Breast epithelium (tissue), 4 donors: ENCODE measurements around the gene ADPGK. TPM values are rescaled to one million over a fixed set of nuclear protein-coding genes. Genes with fewer than 3 reads are reported as not detected.
"Not testable (repeated sequence)": the region's sequence is repeated elsewhere in the genome, so short reads cannot be mapped to it uniquely, and the experiment has no call there.

Source experiments
- DNase-seq, 2 donors: peaks; one replicate each; pipeline ENCODE4 v3.0.0-alpha.2; 2019; ENCODE audit warnings: low spot score in 2 of 2
- H3K27ac ChIP-seq, 2 donors: fragments of 200-600 bp; sonication (generic) in 1 of 2; one replicate each; pipeline ENCODE4 v1.5.1; 2016 to 2019; ENCODE audit warnings: mild to moderate bottlenecking in 1 of 2
- H3K27me3 ChIP-seq, 2 donors: fragments of 200-600 bp; sonication (generic) in 1 of 2; one replicate each; pipeline versions ENCODE4 v1.5.1 to v1.6.0; 2017 to 2019; ENCODE audit warnings: control low read depth in 1 of 2, mild to moderate bottlenecking in 1 of 2
- H3K36me3 ChIP-seq: fragments of 200-600 bp; one replicate; pipeline ENCODE4 v1.5.1; 2019
- H3K4me1 ChIP-seq, 2 donors: fragments of 200-600 bp; sonication (generic); one replicate each; pipeline ENCODE4 v1.5.1; 2016 to 2019; ENCODE audit warnings: control low read depth in 1 of 2
- H3K4me3 ChIP-seq, 3 donors: fragments of 200-600 bp; sonication (generic); 1 replicate in 2 of 3; 2 replicates in 1 of 3; pipeline ENCODE4 v1.5.1; 2016 to 2019; ENCODE audit warnings: mild to moderate bottlenecking in 3 of 3, moderate library complexity in 2 of 3
- H3K9me3 ChIP-seq, 2 donors: fragments of 200-600 bp; sonication (generic) in 1 of 2; one replicate each; pipeline ENCODE4 v1.5.1; 2016 to 2019; ENCODE audit warnings: control low read depth in 1 of 2
- CTCF ChIP-seq, 3 donors: fragments of 450-650 bp; IDR thresholded peaks; one replicate each; pipeline ENCODE4 v1.5.1; 2016 to 2017; ENCODE audit warnings: antibody characterized with exemption in 3 of 3, mild to moderate bottlenecking in 3 of 3, moderate library complexity in 3 of 3
- POLR2A ChIP-seq: fragments of 450-650 bp; IDR thresholded peaks from one replicate; pipeline ENCODE4 v1.6.1; 2016; ENCODE audit warnings: antibody characterized with exemption, mild to moderate bottlenecking, moderate library complexity
- POLR2AphosphoS5 ChIP-seq, 3 donors: sonication (generic); formaldehyde crosslinking; IDR thresholded peaks; one replicate each; pipeline ENCODE4 v1.6.1; 2017; ENCODE audit warnings: antibody characterized with exemption in 3 of 3
- intact Hi-C: fragments of 100-400 bp; cut with DNase I; formaldehyde crosslinking; loops from one replicate; pipeline ENCODE4 v1.15.1; 2023; ENCODE audit warnings: low total_unique reads
- total RNA-seq, 3 donors: library from RNA; depleted of rRNA; stranded (reverse); fragments of >200 nt; gene quantifications; one replicate each; pipeline ENCODE4 v1.1.0, GENCODE V29; 2016

The ADPGK gene
- total RNA-seq, 3 donors from 2014 or later, result 68.2 to 70.5 (median 69.3) TPM

- TF ChIP-seq POLR2AphosphoS5 (IDR thresholded peaks at IDR 0.05) (no peak), POLR2A (no peak), CTCF (IDR thresholded peaks at IDR 0.05) (no peak)
- intact Hi-C loops, result no loop called here
- H3K36me3 ChIP-seq, result no peaks in the 10 kb centered on the region
- H3K27me3 ChIP-seq, result no peaks in the 10 kb centered on the region
- no peaks in the 10 kb centered on the region for H3K9me3 ChIP-seq
- H3K4me3 ChIP-seq, result no peak overlapping the region
- no peak for DNase-seq
- no peaks in the 10 kb centered on the region for H3K4me1 ChIP-seq
- H3K27ac ChIP-seq, result no peak overlapping the region
Observed at GRCh38 chr15:72824112-72824511, 40.6 kb upstream of the ADPGK start.

- DNase-seq, result no peak
- no peaks in the 10 kb centered on the region for H3K27me3 ChIP-seq
- TF ChIP-seq POLR2AphosphoS5 (IDR thresholded peaks at IDR 0.05) (no peak), CTCF (IDR thresholded peaks at IDR 0.05) (no peak), POLR2A (no peak)
- no peaks in the 10 kb centered on the region for H3K9me3 ChIP-seq
- H3K27ac ChIP-seq, result no peak overlapping the region
- H3K36me3 ChIP-seq, result no peaks in the 10 kb centered on the region
- no peaks in the 10 kb centered on the region for H3K4me1 ChIP-seq
- H3K4me3 ChIP-seq, result no peak overlapping the region
- intact Hi-C loops, result no loop called here
Observed at GRCh38 chr15:72820278-72820677, 36.7 kb upstream of the ADPGK start.

- no peaks in the 10 kb centered on the region for H3K9me3 ChIP-seq
- TF ChIP-seq POLR2A (no peak), CTCF (IDR thresholded peaks at IDR 0.05) (no peak), POLR2AphosphoS5 (IDR thresholded peaks at IDR 0.05) (no peak)
- intact Hi-C loops, result no loop called here
- H3K4me3 ChIP-seq, result no peak overlapping the region
- H3K36me3 ChIP-seq, result no peaks in the 10 kb centered on the region
- H3K27ac ChIP-seq, result no peak overlapping the region
- no peaks in the 10 kb centered on the region for H3K4me1 ChIP-seq
- no peak for DNase-seq
- no peaks in the 10 kb centered on the region for H3K27me3 ChIP-seq
Observed at GRCh38 chr15:72818632-72819031, 35.1 kb upstream of the ADPGK start.

GRCh38 chr15:72813345-72814004 is 29.9 kb upstream of the ADPGK start:
- no peaks in the 10 kb centered on the region for H3K27me3 ChIP-seq
- H3K27ac ChIP-seq, result no peak overlapping the region
- H3K4me3 ChIP-seq, result no peak overlapping the region
- H3K4me1 ChIP-seq, result no peaks in the 10 kb centered on the region
- intact Hi-C loops, result no loop called here
- H3K36me3 ChIP-seq, result no peaks in the 10 kb centered on the region
- no peaks in the 10 kb centered on the region for H3K9me3 ChIP-seq
- TF ChIP-seq CTCF (IDR thresholded peaks at IDR 0.05) (no peak), POLR2AphosphoS5 (IDR thresholded peaks at IDR 0.05) (no peak), POLR2A (no peak)
- DNase-seq, result no peak

- Histone ChIP-seq H3K36me3 (no peaks in the 10 kb centered on the region), H3K27me3 (no peaks in the 10 kb centered on the region), H3K4me1 (no peaks in the 10 kb centered on the region), H3K27ac (no peak overlapping the region), H3K9me3 (no peaks in the 10 kb centered on the region), H3K4me3 (no peak overlapping the region)
- intact Hi-C loops, result no loop called here
- TF ChIP-seq POLR2AphosphoS5 (IDR thresholded peaks at IDR 0.05), result no peak
- no peak for TF ChIP-seq POLR2A
- TF ChIP-seq CTCF (IDR thresholded peaks at IDR 0.05), result no peak
- no peak for DNase-seq
Observed at GRCh38 chr15:72809329-72809728, 25.8 kb upstream of the ADPGK start.

- H3K4me3 ChIP-seq, H3K27me3 ChIP-seq, intact Hi-C loops, H3K9me3 ChIP-seq, H3K27ac ChIP-seq, H3K36me3 ChIP-seq, DNase-seq, H3K4me1 ChIP-seq: not testable (repeated sequence)
Observed at GRCh38 chr15:72807346-72807745, 23.8 kb upstream of the ADPGK start.
